ENCODE data around the gene SLC35F3.

- TF ChIP-seq RXRA (IDR thresholded peaks at IDR 0.05) (no peak), CTCF (IDR thresholded peaks at IDR 0.05; ENCODE audit: low read depth, low read length, missing input control) (no peak), JUND (IDR thresholded peaks at IDR 0.05) (no peak)
These were observed 301.5 kb downstream of the SLC35F3 start for GRCh38 chr1:234205966-234206365.
